HG03439 (cell line): Measurements from ENCODE around the gene RAPH1.

Experiments used
- ATAC-seq: cut with Tn5 transposase; IDR thresholded peaks from one replicate; pipeline ENCODE4 v1.9.1; 2021; ENCODE audit warnings: mild to moderate bottlenecking, moderate library complexity; ENCODE audit not compliant: unreplicated experiment

RAPH1 gene

DNA sequence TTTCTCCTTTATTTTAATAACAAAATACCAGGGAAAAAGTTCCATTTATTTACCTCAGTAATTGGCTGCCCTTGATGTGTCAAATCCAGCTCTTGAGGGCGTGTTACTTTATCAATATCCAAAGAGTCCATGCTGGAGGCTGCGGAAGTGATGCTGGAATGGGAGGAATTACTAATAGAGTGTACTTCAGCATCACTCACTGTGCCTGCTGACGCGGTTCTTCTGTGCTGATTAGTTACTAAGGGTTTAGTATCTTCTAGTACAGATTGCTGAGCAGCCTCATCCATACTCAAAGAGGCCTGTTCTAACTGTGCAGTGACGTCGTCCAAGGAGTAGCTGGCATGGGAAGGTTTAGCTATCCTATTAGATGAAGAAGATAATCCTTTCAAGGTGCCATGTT is 45.6 kb downstream of the RAPH1 start:
- ATAC-seq, result no peak

DNA sequence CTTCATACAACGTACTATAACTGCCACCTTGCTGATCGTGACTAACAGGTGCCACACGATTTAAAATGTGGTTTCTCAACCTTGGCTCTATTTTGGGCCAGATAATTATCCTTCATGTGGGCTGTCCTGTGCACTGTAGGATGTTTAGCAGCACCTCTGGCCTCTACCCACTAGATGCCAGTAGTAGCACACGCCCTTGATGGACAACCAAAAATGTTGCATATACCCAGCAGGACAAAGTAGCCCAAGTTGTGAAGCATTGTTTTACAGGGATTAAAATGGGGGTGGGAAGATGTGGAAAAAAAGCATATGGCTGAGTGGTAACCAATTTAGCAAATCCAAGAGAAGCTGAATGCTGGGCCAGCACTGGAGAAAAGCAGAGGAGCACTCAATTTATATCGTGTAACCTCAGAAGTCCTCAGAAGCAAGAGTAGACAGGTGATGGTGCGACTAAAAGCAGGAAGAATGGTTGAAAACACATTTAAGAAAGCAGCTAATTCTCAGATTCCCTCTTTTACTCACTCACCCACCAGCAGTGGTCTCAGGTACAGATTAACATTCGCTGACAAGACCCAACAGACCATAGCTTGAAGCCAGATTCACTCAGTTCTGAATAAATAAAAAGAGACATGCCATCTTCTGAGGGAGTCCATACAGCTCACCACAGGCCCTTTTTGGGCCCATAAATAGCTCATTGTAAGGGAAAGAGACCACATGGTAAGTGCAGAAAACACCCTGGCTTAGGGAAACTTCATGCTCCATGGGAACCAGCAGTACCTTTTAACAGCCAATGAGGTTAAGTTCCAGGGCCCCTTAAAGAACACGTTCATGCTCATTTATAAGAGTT is 50.6 kb downstream of the RAPH1 start:
- no peak for ATAC-seq

DNA sequence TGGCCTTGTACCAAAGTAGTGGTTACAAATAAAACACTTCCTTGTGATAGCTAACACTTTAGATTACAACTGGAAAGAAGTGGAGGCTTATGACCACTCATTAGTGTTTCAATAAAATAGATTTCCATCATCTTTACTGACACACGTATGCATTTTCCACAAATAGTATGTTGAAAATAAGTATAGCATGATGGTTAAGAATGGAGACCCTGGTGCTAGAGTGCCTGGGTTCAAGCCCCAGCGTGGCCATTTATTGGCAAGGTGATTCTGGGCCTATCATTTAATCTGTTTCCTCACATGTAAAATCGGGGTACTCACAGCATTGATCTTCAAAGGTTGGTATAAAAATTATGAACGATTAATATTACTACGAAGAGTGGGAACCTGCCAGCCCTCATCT is 54.5 kb downstream of the RAPH1 start:
- ATAC-seq, result no peak

DNA sequence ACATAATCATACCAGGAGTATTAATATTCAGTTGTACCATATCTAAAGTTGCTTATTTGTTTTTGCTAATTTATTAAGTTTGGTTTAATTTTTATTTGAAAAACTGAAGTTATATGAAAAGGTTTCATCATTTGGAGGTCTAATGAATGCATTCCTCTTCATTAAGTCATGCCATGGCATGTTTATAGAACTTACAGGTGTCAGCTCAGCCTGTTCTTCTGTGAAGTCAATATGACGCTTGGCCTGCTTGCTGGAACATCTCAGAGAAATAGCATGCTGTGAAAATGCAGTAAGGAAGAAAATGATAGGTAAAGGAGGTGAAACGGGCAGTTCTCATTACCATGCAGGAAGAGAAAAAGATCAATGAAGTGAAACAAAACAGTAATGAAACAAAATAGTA is 58.2 kb downstream of the RAPH1 start:
- ATAC-seq, result no peak

DNA sequence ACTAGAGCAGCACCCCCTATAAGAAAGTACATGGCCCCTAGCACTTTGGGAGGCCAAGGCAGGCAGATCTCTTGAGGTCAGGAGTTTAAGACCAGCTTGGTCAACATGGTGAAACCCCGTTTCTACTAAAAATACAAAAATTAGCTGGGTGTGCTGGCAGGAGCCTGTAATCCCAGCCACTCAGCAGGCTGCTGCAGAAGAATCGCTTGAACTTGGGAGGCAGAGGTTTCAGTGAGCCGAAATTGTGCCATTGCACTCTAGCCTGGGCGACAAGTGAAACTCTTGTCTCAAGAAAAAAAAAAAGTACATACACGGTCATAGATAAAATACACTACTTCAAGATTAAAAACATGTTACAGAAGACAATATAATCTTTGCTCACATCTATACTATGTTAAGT is 63.8 kb downstream of the RAPH1 start:
- no peak for ATAC-seq

DNA sequence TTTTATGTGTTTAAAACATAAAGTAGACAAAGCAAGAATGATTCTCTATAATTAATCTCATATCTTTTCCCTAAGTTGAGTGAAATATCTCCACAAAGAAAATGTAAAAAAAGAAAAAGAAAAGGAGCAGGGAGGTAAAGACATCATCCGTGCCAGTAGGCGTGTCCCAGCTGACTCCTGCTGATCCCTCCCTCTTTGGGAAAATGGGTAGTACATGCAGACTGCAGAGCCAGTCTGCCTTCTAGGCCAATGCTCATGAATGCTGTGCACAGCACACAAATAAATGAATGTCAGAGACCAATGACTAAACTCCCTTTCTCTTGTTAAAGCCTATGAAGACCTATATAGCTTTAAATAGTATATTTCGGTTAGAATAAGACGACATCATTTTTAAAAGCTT is 64.7 kb downstream of the RAPH1 start:
- ATAC-seq, result no peak

DNA sequence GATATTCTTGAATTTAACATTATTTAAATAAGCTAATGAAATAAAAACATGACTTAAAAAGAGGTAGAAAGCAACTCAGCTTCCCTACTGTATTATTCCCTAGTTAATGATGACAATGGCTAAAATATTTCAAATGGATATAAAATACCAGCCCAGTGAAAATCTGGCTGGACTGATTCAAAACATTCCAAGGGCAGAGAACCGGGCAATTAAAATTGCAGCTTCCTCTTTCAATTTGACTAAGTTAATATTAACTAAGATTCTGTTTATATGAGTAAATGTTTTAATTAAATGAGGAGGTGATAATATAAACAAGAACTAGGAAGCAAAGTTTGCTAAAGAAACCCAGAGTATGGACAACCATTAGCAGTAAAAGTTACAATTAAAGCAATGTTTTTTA is 65.6 kb downstream of the RAPH1 start:
- ATAC-seq, result no peak

DNA sequence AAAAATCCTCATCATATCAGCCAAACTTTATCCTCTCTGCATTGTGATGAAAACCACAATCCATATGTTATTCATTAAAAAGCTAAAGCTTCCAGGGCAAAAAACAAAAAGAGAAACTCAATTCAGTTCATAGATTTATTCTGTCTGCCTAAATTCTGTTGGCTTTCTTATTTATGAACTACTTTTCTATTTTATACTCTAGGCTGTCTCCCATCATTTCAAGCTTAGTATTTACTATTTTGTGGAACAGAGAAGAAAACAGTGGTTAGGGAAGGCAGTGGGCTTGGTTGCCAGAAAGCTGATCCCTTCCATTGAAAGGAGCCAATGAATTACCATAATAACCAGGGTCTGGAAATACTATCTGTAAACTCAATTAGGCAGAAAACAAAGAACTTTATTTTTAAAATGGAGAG is 71.8 kb downstream of the RAPH1 start:
- ATAC-seq, result no peak

DNA sequence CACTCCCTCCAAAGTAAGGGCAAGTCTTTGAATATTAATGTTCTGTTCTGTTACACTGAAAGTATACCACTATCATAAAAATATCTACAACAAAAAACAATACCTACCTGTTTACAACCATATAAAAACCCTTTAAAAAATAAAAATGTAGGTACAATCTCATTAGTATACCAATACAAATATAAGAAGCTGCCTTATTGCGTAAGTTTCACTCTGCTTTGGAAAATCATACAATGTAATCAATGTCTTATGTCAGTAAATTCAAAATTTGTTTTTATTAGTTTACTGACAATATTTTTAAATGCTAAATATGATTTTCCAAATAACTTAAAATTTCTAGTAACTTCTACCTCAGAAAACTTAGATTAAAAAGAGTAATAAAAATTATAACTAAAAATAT is 72.8 kb downstream of the RAPH1 start:
- ATAC-seq, result no peak

DNA sequence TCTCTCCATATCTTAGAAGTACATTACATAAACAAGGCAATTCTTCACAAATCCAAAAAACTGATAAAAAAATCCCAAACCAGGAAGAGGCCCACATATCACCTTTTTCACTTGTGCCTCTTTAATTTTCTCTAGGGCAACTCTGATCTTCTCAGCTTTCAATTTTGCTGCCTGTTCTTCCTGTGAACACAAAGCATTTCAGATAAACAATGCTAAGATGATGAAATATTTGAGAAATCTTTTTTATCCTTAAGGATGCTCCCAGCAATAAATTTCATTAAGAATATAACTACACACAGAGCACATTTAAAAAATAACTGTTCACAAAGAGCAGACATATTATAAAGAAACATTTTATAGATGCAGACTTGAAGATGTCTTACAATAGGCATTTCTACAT is 73.4 kb downstream of the RAPH1 start:
- ATAC-seq, result no peak

DNA sequence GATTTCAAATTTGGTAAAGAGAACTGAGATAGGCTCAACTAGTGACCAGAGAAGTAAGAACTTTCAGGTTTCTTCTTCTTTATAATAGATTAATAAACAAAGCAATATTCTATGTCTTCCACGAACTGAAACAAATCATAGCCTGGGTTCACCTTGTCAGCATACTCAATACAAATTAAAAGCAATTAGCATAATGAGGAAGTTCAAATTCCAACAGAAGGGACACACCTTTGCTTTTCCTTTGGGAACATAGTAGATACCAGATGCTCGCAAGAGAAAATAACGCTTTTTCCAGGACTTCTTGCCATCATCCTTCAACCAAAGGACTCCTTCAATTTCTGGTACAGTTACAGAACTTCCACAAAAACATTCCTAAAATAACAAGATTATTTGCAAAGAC is 79.9 kb downstream of the RAPH1 start:
- no peak for ATAC-seq

DNA sequence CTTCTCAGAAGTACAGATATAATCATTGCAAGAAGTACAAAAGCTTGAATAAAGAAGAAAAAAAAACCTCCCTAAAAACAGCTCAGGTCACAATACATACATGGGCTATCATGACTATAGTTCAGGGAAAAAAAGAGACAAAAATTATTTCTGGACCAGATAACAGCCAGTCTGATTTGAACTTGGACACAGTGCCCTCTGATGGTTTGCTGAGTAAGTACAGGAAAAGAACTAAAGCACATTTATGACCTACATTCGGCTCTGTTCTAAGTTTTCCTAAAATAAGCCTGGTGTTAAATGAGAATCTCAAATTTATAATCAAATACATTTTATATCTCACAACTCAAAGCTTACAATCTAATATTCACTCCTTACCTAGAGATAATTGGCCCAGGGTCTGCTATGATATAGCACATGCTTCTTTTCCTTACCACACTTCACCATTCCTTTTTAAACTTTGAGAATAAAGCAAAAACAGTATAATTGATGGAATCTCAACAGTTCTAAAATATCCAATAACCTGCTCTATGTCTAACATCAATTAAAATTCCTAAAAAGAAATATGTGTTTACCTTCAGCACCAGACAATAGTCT is 81.1 kb downstream of the RAPH1 start:
- no peak for ATAC-seq

DNA sequence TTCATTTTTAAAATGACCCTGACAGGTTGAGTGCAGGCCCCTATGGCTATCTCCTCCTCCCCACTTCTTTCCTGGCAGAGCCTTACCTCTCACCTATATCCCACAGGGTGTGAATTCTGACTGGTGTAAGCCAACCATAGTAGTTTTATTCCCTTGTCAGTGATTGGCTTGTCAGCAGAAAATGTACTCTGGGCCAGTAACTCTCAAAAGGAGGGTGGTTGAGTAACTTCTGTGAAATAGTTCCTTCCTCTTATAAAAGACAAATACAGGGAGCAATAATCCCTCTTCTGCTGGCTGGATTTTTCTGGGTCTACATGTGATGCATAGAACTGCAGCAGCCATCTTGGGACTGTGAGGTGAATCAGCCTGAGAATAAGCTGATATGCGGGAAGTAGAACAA is 83.4 kb downstream of the RAPH1 start:
- ATAC-seq, result no peak

DNA sequence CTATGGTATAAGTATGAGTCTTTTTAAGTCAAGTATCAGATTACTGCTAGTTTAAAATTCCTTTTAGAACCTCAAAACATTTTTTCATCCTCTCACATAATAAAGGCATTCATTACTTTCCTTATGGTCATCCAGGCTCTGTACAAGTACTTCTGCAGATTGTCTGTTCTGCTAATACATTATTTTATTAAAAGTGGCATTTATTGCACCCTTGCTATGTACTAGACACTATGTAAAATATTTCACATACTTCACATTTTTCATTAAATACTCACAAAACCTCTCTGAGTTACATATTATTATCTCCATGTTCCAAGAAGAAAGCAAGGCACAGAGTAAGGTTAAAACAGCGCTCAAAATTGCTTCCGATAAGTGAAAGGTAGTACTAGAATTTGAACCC is 84.1 kb downstream of the RAPH1 start:
- no peak for ATAC-seq

DNA sequence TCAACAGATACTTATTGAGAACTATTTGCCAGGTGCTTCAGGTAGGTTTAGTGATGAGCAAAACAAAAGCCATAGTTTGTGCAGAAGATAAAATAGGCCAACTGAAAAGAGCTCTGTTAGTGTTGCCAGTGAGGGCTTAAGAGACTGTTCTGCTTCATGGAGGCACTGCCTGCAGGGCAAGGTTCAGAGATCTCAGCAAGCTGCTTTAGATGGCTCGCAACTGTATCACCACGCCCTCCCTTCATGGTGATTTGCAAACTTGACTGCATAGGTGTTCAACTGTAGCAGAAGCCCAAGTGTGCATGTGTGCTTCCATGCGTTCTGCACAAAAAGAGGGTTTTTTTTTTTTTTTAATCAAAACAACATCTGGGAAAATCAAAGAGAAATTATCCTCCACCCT is 84.5 kb downstream of the RAPH1 start:
- ATAC-seq, result no peak

DNA sequence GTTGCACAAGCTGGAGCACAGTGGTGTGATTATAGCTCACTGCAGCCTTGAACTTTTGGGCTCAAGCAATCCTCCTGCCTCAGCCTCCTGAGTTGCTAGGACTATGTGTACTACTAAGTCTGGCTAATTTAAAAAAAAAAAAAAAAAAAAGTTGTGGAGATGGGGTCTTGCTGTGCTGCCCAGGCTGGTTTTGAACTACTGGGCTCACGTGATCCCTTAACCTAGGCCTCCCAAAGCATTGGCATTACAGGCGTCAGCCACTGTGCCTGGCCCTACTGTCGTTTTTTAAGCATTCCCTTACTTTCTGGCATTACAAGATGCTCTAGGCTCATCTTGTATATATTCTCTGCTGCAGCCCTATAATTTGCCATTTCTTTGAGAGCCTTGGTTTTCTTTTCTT is 88.3 kb downstream of the RAPH1 start:
- no peak for ATAC-seq

DNA sequence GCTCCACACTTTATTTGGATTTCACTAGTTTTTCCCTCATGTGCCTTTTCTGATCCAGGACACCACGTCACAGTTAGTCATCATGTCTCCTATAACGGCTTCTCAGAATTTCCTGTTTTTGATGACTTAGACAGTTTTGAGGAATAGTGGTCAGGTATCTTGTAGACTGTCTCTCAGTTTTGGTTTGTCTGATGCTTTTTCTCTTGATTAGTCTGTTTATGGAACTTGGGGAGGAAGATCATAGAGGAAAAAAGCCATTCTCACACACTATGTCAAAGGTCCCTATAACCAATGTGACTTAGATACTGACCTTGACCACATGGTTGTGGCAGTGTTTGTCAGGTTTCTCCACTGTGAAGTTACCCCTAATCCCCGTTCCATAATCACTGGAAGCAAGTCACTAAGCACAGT is 89.0 kb downstream of the RAPH1 start:
- ATAC-seq, result no peak

DNA sequence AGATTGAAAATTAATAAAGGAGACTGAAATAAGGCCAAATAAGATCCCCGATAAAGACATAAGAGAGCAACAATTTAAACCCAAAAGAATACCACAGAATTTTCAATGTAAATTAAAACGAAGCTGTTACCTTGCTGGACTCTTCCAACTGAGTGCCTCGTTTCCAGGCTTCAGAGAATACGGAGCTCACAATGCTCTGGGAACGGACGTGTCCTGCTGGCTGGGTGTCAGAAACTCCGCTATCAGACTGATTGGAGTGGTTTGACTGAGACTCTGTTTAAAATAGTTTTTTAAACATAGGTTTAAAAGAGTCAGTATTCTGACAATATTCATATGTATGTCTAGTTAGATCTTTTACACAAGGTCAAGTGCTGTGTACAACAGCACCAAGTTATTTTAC is 90.4 kb downstream of the RAPH1 start:
- ATAC-seq, result no peak

DNA sequence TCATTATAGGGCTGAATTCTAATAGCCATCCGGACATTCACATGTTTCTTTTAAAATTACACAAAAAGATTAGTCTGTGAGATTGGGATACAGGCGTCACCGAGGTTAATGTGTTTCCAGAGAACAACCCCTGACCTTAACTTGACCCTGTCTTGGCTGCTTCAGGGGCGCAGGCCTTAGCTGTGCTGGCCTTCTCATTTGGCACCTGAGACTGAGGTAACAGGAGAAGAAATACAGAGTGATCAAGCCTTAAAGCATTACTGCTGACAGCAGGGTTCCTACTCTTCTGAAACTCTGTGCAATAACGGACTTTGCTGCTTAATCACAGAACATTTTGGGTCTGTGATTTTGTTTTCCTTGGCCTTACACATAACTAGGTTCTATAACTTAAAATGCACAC is 92.6 kb downstream of the RAPH1 start:
- no peak for ATAC-seq

DNA sequence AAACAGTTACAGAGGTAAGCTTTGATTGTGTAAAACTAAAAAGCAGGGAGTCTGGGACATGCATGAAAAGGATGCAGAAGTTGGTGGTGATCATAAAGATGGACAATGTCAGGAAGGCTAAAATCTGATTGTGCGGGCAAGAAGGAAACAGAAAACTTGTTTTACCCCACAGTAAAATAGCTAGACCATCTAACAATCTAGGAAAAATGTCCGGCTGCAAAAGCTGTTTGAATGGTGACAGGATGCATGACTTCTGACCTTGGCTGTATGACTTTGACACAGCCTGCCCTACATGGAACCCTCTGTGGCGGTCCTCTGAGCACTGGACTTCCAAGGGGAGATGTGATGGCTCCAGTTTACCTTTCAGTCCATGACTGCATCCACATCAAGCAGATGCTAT is 93.6 kb downstream of the RAPH1 start:
- no peak for ATAC-seq

DNA sequence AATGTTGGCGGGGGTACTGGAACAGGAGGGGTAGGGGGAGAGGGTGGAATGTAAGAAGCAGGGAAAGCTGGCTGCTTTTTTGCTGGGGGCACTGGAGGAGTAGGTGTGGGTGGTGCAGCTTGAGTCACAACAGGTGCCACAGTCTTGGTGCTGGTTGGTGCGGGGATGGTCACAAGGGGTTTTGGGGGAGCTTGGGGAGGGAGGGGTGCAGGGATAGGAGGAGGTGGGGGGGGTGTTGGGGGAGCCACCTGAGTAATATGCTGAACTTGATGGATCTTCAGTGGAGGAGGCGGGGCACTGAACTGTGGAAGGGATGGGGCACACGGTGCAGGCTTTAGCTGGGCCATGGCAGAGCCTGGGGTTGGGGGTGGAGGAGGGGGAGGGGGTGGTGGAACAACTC is 94.4 kb downstream of the RAPH1 start:
- ATAC-seq, result no peak

DNA sequence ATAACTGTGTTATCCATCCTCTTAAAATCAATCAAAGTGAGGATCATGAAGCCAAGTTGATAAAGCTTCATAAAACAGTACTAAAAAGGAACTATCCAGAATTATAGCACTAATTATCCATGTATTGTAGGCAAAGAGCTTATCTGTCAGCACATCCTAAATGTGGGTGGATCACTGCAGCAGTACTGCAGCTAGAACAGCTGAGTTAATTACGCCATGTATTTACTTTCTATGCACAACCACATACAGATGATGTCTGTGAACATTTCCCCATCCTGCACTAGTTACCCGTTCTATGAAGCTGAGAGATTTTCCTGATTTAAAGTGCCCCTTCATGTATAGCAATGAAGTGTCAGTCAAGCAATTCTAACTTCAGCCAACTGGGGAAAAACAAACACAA is 96.6 kb downstream of the RAPH1 start:
- ATAC-seq, result no peak

DNA sequence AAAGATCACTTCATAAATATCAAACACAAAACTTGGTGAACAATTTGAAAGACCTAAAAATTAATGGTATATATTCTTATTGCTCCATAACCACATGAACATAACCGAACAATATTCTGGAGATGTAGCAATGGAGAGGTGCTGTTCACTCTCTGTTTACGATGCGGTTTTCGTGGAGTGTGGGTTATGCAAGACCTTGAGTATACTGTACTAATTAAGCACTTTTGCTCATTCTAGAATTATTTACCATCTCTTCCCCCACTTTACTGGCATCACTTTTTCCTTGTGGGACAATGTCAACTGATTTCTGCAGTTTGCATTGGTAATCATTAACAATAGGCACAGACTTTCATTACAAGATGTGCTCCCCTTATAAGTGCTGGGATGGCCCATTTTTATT is 97.6 kb downstream of the RAPH1 start:
- no peak for ATAC-seq
